ENCODE results near the gene RABGGTA. TPM values are rescaled to one million over a fixed set of nuclear protein-coding genes. Genes with fewer than 3 reads are reported as not detected.

RABGGTA gene
- total RNA-seq, 1 experiment from 2014 or later: 25.6 TPM

GRCh38 chr14:24309538-24310264, 38.3 kb upstream of the RABGGTA start, which contains the start of gene LTB4R2:
Gene LTB4R2, plus strand, starts transcription at chr14:24310140. Its CDS starts 525 bp downstream, at chr14:24310665.
- H3K4me3 Mint-ChIP-seq: no peak within 1 kb of the TSS; a peak in 1 of 5 replicates
- TF ChIP-seq, protein P1, sequence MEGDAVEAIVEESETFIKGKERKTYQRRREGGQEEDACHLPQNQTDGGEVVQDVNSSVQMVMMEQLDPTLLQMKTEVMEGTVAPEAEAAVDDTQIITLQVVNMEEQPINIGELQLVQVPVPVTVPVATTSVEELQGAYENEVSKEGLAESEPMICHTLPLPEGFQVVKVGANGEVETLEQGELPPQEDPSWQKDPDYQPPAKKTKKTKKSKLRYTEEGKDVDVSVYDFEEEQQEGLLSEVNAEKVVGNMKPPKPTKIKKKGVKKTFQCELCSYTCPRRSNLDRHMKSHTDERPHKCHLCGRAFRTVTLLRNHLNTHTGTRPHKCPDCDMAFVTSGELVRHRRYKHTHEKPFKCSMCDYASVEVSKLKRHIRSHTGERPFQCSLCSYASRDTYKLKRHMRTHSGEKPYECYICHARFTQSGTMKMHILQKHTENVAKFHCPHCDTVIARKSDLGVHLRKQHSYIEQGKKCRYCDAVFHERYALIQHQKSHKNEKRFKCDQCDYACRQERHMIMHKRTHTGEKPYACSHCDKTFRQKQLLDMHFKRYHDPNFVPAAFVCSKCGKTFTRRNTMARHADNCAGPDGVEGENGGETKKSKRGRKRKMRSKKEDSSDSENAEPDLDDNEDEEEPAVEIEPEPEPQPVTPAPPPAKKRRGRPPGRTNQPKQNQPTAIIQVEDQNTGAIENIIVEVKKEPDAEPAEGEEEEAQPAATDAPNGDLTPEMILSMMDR (conservative IDR thresholded peaks at IDR 0.05): no peak

More at GRCh38 chr14:24309538-24310264, 38.3 kb upstream of the RABGGTA start, which contains the start of gene LTB4R2:
- H3K4ac ChIP-seq (ENCODE audit: low read depth, low read length): no peak within 1 kb of the TSS
- no peak within 1 kb of the TSS for H3K27ac ChIP-seq (ENCODE audit: insufficient read length, low read depth, low read length)
- no peak within 1 kb of the TSS for H3K18ac ChIP-seq (ENCODE audit: insufficient read length, low read depth, low read length)
- H4K8ac ChIP-seq (replicated peaks; ENCODE audit: insufficient read length, low read depth, low read length): no peak within 1 kb of the TSS
- DNase-seq: no peak
- H4K5ac ChIP-seq (ENCODE audit: insufficient read length, low read depth, low read length): no peak within 1 kb of the TSS
- H4K20me1 ChIP-seq (ENCODE audit: control insufficient read depth, insufficient read depth, insufficient read length): no peaks in the 10 kb centered on the region
- H3K4me1 Mint-ChIP-seq: peaks cover 5 to 6% of the 10 kb centered on the region in 2 experiments; a peak in 3 of 4 replicates
- no peak within 1 kb of the TSS for H2BK5ac ChIP-seq (ENCODE audit: insufficient read length, low read length)
- H3K23ac ChIP-seq (ENCODE audit: insufficient read length, low read depth, low read length): no peak within 1 kb of the TSS
- no peak within 1 kb of the TSS for H2BK20ac ChIP-seq (ENCODE audit: low read depth, low read length, poor library complexity, severe bottlenecking)
- H3K27me3 Mint-ChIP-seq (ENCODE audit: low read depth): peaks cover 4% of the 10 kb centered on the region
- H3K23me2 ChIP-seq (ENCODE audit: insufficient read length, low read depth, low read length, poor library complexity, severe bottlenecking): no peaks in the 10 kb centered on the region
- H2AFZ ChIP-seq (ENCODE audit: low read length): no peak within 1 kb of the TSS
- no CpG with 5 or more reads among the region's 5 CpGs for WGBS (ENCODE audit: extremely low coverage, insufficient read length, low lambda C conversion rate)
- H3K27me3 ChIP-seq (ENCODE audit: insufficient read depth, low read length): no peaks in the 10 kb centered on the region
- H3K4me1 ChIP-seq (ENCODE audit: insufficient read depth, low read length): no peaks in the 10 kb centered on the region
- no peaks in the 10 kb centered on the region for H3K9me3 Mint-ChIP-seq
- H3K36me3 Mint-ChIP-seq (ENCODE audit: insufficient read depth in 1 of 3, low read depth in 3 of 3): peaks cover 17 to 52% (median 32%) of the 10 kb centered on the region in 3 experiments
- H3K56ac ChIP-seq (ENCODE audit: insufficient read length, low read depth, low read length): no peak within 1 kb of the TSS
- H4K91ac ChIP-seq (ENCODE audit: insufficient read length, low read depth, low read length): no peak within 1 kb of the TSS
- H3K14ac ChIP-seq (ENCODE audit: insufficient read depth, low read length): no peak within 1 kb of the TSS
- H2BK15ac ChIP-seq (ENCODE audit: low read depth, low read length): no peak within 1 kb of the TSS
- H3K27ac Mint-ChIP-seq: peak within 1 kb of the TSS in 1 of 3 experiments; percentile 77; a peak in 2 of 7 replicates
- no peak within 1 kb of the TSS for H3K9ac ChIP-seq (ENCODE audit: extremely low read depth, insufficient read length, low read length)
- no peak within 1 kb of the TSS for H2AK5ac ChIP-seq (ENCODE audit: insufficient read length, low read length)
- H3K9me3 ChIP-seq (ENCODE audit: control insufficient read depth, low read depth, low read length): no peaks in the 10 kb centered on the region
- H3K4me2 ChIP-seq (ENCODE audit: insufficient read depth, insufficient read length, low read length): no peak within 1 kb of the TSS
- H2BK120ac ChIP-seq (ENCODE audit: low read depth, low read length, poor library complexity, severe bottlenecking): no peak within 1 kb of the TSS
- no peaks in the 10 kb centered on the region for H3K79me2 ChIP-seq (ENCODE audit: insufficient read depth, low read length)
- no peak within 1 kb of the TSS for H2BK12ac ChIP-seq (ENCODE audit: insufficient read length, low read depth, low read length)
- H3K79me1 ChIP-seq (ENCODE audit: insufficient read depth, low read depth, low read length, poor library complexity, severe bottlenecking): no peaks in the 10 kb centered on the region
- H3T11ph ChIP-seq (ENCODE audit: low read length): no peak within 1 kb of the TSS

Data from H9 (cell line).